Right hindlimb (tissue), 1 donor: ENCODE data around the gene NDUFB10.
A peak's percentile ranks its signal among the peaks of the same experiment; 100 is the strongest.
"Not testable (repeated sequence)": the region's sequence is repeated elsewhere in the genome, so short reads cannot be mapped to it uniquely, and the experiment has no call there.

ENCODE experiments used
- DNase-seq: peaks from one replicate; pipeline ENCODE4 v3.0.0-alpha.2; 2018

NDUFB10 gene

GRCh38 chr16:1959269-1960039, at the start of gene NDUFB10:
Gene NDUFB10 (plus strand): TSS chr16:1959538. CDS start chr16:1959625, 87 bp downstream.
- peak; percentile 92 for DNase-seq

DNA sequence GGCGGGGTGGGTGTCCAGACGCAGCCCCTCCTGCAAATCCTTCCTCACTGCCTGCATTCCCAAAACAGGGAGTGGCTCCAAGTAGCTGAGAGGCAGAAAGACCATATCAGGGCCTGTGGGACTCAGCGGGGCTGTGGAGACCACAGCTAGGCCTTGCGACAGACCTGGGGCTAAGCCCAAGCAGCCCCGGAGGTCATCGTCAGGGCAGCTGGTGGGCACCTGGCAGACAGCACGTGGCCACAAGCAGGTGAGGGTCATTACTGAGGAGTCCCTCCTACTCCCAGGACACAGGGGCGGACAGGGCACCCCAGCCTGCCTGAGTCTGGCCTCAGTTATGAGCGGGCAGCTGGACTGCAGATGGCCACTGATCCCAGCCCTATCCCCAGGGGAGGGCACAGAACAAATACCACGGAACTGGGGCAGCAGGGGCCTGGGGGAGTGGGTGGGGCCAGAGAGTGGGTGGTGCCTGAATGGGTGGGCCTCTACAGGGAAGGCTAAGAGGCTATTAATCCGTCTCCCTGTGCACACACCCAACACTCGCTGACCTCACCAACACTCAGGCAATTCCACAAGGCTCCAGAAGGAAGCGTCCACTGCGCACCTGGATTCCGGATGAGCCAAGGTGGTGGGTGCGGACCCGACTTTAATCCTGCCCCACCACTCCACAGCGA, 49.6 kb upstream of the NDUFB10 start:
- peak; percentile 18 for DNase-seq

- DNase-seq = no peak
Measured at GRCh38 chr16:1911467-1912214, 47.7 kb upstream of the NDUFB10 start.

DNA sequence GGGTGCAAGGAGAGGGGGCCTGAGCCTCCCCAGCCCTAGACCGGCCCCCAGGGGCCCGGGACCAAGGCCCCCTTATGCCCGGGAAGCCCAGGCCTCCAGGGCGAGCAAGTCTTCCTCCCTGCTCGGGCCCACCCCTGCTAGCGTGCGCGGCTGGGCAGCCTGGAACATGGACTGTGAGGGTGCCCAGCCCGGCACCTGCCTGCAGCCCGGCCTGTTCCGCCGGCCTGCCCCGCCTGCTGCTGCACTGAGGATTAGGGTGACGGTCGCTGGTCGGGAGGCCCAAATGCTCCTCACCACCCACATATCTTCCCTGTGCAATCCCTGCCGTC, 47.2 kb upstream of the NDUFB10 start:
- DNase-seq = no peak

- no peak for DNase-seq
Measured at GRCh38 chr16:1913327-1914083, 45.8 kb upstream of the NDUFB10 start.

GRCh38 chr16:1914084-1914608, 45.2 kb upstream of the NDUFB10 start:
- no peak for DNase-seq

DNA sequence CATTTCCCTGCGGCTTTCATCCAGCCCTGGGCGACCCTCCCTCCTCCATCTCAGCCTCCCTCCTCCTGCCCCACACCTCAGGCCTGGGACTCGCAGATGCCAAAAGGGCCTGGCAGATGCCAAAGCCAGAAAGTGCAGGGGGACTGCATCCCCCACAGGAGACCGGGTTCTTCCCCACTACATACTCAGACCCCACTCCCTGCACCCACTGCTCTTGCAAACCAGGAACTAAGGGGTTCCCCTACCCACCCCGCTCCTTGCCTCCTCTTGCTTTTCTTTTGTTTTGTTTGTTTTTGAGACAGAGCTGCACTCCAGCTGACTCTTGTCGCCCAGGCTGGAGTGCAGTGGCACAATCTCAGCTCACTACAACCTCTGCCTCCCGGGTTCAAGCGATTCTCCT, 44.4 kb upstream of the NDUFB10 start:
- DNase-seq = no peak

DNA sequence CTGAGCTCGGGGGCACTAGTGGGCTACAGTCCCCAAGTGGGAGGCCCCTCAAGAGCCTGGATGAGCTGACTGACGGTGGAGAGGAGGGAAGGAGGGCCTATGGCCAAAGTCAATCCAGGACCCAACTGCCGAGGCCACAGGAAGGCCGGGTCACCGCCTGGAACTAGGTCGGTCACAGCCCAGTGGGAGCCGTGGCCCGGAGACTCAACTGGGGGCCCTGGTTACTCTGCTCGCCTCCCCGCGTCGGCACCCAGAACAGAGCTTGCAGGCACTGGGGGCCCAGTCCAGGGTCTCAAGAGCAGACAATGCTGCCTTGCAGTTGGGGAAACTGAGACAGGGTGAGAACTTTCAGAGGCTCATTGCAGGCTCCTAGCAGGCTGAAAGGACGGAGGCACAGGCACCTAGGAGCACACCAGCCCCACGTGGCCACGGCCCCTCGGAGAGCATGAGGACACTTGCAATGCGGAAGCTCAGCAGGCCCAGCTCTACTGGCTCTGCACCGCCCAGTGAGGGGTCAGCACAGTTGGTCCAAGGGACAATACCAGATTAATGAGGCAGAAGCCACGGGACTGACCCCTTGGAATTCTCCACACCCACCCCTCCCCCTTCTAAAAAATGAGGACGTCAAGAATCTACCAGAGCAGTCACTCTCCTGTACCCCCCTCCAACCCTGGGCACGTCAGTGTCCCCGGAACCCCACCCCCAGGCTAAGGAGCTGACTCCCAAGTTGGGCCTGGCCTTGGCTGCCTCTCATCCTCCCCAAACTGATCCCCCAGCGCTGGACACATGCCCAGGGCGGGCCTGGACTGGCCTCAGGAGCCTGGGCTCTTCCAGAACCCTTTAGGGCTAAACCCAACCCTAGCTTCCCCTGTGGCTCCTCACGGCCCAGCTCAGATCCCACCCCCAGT, 43.4 kb upstream of the NDUFB10 start:
- DNase-seq = no peak

- DNase-seq = no peak
Measured at GRCh38 chr16:1916640-1916990, 42.7 kb upstream of the NDUFB10 start.

- no peak for DNase-seq
Measured at GRCh38 chr16:1917056-1917664, 42.2 kb upstream of the NDUFB10 start.

- DNase-seq = no peak
Measured at GRCh38 chr16:1917665-1918350, 41.5 kb upstream of the NDUFB10 start.

DNA sequence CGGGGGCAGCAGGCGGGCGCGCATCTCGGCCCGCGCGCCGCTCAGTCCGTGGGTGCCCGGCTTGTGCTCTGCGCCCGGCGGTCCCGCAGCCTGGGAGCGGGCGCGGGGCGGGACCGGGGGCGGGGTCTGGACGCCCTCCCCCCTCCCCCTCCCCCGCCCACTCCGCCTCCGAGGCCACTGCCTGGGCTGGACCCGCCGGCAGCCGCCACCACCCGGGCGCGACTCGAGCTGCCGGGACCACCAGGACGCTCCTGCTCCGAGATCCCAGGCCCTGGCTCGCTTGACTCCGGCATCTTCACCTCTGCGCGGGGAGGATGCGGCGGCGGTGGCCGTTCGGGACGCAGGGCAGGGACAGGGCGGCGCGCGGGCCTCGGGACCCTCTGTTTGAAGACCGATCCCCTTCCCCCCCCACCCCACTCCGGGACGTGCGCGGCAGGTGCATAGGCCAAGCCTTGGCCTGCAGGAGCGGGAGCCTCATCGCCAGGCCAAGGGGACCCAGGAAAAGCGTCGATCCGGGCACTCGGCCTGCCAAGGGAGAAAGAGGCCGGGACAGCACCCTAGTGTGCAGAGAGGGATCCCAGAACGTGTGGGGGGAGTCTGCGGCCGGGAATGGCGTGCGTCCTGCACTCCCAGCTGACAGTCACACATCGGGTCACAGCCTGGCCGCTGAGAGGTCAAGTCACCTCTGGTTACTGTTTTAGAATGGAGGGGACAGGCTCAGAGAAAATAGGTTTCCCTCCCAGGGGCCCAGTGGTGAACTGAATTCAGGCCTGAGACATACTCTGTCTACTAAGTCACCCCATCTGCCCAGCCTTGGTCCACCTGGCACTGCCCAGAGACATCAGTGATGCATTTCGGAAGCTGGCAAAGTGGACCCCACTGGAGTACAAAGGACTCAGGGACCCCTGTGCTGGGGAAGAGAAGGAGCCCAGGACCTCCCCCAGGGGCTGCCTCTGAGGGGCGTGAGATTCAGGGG, 40.7 kb upstream of the NDUFB10 start, which contains the start of gene HS3ST6:
HS3ST6 (minus strand) TSS at position 65 of the 976 bp plus-strand sequence. CDS start 92 bp downstream, outside the sequence.
- DNase-seq = no peak

- DNase-seq = no peak
Measured at GRCh38 chr16:1919327-1919998, 39.9 kb upstream of the NDUFB10 start.

DNA sequence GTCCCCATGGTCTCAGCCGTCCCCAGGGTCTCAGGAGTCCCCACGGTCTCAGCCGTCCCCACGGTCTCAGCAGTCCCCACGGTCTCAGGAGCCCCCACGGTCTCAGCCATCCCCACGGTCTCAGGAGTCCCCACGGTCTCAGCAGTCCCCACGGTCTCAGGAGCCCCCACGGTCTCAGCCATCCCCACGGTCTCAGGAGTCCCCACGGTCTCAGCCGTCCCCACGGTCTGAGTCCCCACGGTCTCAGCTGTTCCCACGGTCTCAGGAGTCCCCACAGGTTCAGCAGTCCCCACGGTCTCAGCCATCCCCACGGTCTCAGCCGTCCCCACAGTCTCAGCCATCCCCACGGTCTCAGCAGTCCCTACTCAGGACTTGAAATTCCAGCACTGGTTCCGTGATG, 39.2 kb upstream of the NDUFB10 start:
- DNase-seq = not testable (repeated sequence)

DNA sequence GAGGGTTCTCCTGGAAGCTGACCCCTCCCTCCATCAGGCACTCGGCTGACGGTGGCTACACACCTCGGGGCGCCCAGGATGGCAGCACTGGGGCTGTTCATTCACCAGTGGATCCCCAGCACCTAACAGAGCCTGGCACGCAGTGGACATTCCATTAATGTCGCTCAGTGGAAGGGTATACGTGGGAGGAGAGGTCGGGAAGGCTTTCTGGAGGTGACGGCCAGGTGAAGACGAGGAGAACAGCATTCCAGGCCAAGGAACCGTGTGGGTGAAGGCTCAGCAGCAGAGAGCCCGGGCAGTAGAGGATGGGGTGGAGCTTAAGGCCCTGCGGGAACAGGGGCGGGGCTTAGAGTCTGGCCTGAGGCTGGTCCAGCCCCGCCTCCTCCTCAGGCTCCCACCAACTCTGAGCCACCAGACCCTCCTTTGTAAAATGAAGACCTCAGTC, 38.6 kb upstream of the NDUFB10 start:
- DNase-seq = no peak

GRCh38 chr16:1922357-1922756, 37.0 kb upstream of the NDUFB10 start:
- DNase-seq = no peak

- DNase-seq = peak; percentile 61
Measured at GRCh38 chr16:1923299-1924034, 35.9 kb upstream of the NDUFB10 start.

GRCh38 chr16:1924095-1924494, 35.2 kb upstream of the NDUFB10 start:
- DNase-seq = no peak
